ENCODE data around the gene GPR17.

GPR17 gene

DNA sequence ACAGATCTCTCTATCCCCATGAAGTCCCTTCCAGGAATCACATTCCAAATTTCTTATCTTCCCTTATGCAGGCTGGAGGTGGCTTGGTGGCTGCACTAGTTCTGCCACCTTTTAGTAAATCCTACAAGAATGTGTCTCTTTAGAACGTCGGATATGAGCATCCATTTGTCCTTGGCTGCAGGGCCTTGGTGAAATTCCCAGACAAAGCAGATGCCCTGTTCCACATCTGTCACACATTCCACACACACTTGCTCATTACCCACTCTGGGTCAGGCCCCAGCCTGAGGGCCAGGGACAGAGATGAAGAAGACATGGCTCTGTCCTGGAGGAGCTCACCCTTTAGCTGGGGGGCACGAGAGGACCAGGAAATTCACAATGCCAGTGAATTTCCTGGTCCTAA is 31.2 kb upstream of the GPR17 start:
- DNase-seq, result no peak

- no peak for DNase-seq
Measured at GRCh38 chr2:127615511-127616166, 30.3 kb upstream of the GPR17 start.

- no peak for DNase-seq
Measured at GRCh38 chr2:127618551-127619202, 27.3 kb upstream of the GPR17 start.

- no peak for DNase-seq
Measured at GRCh38 chr2:127619203-127619590, 26.8 kb upstream of the GPR17 start.

- no peak for DNase-seq
Measured at GRCh38 chr2:127619877-127620705, 25.9 kb upstream of the GPR17 start.

DNA sequence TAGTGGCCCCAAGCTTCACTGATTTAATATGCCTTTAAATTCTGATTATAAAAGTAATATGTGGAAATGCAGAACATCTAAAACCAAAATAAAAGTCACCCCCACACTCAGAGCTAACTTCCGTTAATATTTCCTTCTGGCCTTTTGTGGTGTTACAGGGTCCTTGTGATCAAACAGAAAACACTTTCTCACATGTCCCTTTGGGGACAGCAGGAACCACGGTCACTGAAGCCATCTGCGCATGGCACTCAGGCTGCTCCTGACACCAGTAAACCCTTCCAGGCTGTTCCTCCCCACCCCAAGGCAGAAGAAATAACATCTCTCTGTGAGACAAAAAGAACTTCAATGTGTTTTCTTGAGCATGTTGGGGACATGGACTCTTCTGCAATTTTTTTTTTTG is 25.1 kb upstream of the GPR17 start:
- DNase-seq, result no peak

GRCh38 chr2:127621981-127622431 is 23.9 kb upstream of the GPR17 start:
- no peak for DNase-seq

GRCh38 chr2:127622561-127623387 is 23.2 kb upstream of the GPR17 start:
- DNase-seq, result no peak

DNA sequence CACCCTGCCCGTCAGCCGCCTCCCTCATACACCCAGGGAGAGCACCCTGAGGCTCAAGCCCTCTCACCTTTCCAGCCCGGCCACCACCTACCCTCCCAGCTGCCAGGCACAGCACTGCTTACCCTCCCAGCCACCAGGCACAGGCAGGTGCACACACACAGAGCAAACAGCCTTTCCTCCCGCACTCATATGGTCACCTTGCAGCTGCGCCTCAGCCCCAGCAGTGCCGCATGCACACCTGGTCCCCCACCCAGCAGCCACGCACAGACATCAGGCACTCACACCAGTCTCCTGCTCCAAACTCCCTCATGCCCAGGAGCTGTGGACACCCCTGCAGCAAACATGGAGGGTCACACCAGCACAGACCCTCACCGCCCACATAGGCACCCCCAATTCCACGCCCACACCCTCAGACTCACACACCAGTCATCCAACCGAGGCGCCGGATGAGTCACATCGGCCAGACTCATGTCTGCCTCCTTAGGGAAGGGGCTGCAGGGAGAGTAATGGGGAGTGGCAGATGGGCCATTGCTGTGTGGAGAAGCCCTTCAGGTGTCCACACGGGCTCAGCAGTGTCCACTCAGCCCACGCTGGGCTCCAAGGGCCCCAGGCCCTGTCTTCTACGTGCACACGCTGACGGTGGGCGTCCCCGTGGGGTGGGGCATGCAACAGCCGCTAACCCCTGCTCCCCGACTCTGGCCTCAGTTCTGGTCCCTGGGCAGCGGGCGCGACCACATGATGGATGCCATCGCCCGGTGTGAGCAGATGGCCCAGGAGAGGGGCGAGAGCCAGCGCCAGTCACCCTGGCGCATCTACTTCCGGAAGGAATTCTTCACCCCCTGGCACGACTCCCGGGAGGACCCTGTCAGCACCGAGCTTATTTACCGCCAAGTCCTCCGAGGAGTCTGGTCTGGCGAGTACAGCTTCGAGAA is 22.3 kb upstream of the GPR17 start:
- DNase-seq, result no peak

GRCh38 chr2:127624320-127624755 is 21.6 kb upstream of the GPR17 start:
- no peak for DNase-seq

GRCh38 chr2:127624756-127625571 is 21.0 kb upstream of the GPR17 start:
- DNase-seq, result no peak

GRCh38 chr2:127625572-127625951 is 20.4 kb upstream of the GPR17 start:
- DNase-seq, result no peak

DNA sequence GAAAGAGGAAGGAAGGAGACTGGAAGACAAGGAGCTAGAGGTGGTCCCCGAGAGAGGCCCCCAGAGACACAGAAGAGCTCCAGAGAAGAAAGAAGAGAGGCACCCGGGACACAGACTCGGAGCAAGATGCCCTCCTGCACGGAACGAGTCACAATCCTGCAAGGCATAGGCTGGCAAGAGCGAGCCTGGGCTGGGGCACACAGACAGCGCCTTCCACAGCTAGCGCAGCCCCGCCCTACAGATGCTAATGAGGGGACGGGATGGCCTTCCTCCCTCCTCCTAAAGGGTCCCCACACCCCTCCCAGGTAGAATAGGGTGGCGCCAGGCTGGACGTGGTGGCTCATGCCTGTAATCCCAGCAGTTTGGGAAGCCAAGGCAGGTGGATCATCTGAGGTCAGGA is 19.8 kb upstream of the GPR17 start:
- no peak for DNase-seq

- DNase-seq, result no peak
Measured at GRCh38 chr2:127626917-127627739, 18.8 kb upstream of the GPR17 start.

GRCh38 chr2:127627740-127628571 is 18.0 kb upstream of the GPR17 start:
- DNase-seq, result no peak

GRCh38 chr2:127628767-127629614 is 17.0 kb upstream of the GPR17 start:
- no peak for DNase-seq

- no peak for DNase-seq
Measured at GRCh38 chr2:127629637-127630036, 16.3 kb upstream of the GPR17 start.

All from stimulated activated CD4-positive, alpha-beta T cell treated with anti-CD3 and anti-CD28 coated beads, Interleukin-1b, Interleukin-23, amount 100 ng/mL, for 48 hours (primary cell).